SU-DHL-6 (cell line): ENCODE measurements around the gene CACNG3.

Experiments used
- EZH2phosphoT487 ChIP-seq: fragments of 200-600 bp; sonication (generic), shearing (Covaris generic); conservative IDR thresholded peaks from 2 replicates; pipeline ENCODE4 v1.6.1; 2018; ENCODE audit warnings: mild to moderate bottlenecking, antibody characterized with exemption, low read length, moderate library complexity, mixed read lengths
- TF ChIP-seq, protein P1 (sequence below): fragments of 200-600 bp; sonication (generic); IDR thresholded peaks from one replicate; pipeline ENCODE4 v1.5.1; 2017; ENCODE audit warnings: antibody characterized with exemption, mild to moderate bottlenecking, low read length, moderate library complexity; ENCODE audit not compliant: insufficient read depth, poor library complexity, severe bottlenecking

DNA sequence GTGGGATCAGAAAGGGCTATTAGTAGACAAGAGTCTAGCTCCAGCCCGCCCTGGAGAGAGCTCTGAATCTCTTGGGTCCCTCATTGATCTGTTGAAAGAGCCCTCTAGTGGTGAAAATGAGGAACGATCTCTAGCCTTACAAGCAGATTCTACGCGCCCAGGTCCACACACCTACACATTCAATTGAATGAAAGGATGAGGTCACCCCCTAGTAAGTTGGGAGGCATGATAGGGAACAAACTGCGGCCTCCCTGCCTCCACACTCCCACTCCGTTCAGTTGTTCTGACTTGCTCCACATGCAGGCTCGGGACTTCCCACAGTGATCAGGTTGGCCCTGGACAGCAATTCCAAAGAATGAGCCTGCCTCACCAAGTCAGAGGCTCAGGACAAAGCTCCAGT, 2.9 kb upstream of the CACNG3 start:
- TF ChIP-seq, protein P1, sequence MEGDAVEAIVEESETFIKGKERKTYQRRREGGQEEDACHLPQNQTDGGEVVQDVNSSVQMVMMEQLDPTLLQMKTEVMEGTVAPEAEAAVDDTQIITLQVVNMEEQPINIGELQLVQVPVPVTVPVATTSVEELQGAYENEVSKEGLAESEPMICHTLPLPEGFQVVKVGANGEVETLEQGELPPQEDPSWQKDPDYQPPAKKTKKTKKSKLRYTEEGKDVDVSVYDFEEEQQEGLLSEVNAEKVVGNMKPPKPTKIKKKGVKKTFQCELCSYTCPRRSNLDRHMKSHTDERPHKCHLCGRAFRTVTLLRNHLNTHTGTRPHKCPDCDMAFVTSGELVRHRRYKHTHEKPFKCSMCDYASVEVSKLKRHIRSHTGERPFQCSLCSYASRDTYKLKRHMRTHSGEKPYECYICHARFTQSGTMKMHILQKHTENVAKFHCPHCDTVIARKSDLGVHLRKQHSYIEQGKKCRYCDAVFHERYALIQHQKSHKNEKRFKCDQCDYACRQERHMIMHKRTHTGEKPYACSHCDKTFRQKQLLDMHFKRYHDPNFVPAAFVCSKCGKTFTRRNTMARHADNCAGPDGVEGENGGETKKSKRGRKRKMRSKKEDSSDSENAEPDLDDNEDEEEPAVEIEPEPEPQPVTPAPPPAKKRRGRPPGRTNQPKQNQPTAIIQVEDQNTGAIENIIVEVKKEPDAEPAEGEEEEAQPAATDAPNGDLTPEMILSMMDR, result peak; percentile 79
- no peak for TF ChIP-seq EZH2phosphoT487
